NT2/D1 (cell line): Measurements from ENCODE around the gene ZNF285.

Experiments
- SUZ12 ChIP-seq: IDR thresholded peaks from 2 replicates; pipeline ENCODE4 v1.6.1; 2011; ENCODE audit not compliant: insufficient read length, insufficient read depth; ENCODE audit errors: extremely low read depth
- YY1 ChIP-seq: IDR thresholded peaks from 2 replicates; pipeline ENCODE4 v1.6.1; 2011; ENCODE audit not compliant: insufficient read length, insufficient read depth
- ZNF274 ChIP-seq: IDR thresholded peaks from 2 replicates; pipeline ENCODE4 v1.6.1; 2011; ENCODE audit warnings: mild to moderate bottlenecking, low read depth, low read length

- no peak for TF ChIP-seq YY1
- no peak for TF ChIP-seq ZNF274
- TF ChIP-seq SUZ12 = no peak
These were observed 34.0 kb upstream of the ZNF285 start for GRCh38 chr19:44435441-44435840.
